D341Med (cell line): ENCODE measurements around the gene MBD3L3.
"Not testable (repeated sequence)": the region's sequence is repeated elsewhere in the genome, so short reads cannot be mapped to it uniquely, and the experiment has no call there.

Experiments
- DNase-seq: peaks from one replicate; pipeline ENCODE4 v3.0.0; 2012; ENCODE audit warnings: low spot score

Gene MBD3L3

GRCh38 chr19:7063339-7063738, 4.9 kb upstream of the MBD3L3 start:
- DNase-seq: no peak

GRCh38 chr19:7059977-7060376, 1.5 kb upstream of the MBD3L3 start:
- DNase-seq: not testable (repeated sequence)

- not testable (repeated sequence) for DNase-seq
Observed at GRCh38 chr19:7056371-7056770, 2.1 kb downstream of the MBD3L3 start.

- DNase-seq: not testable (repeated sequence)
Observed at GRCh38 chr19:7055679-7056078, 2.8 kb downstream of the MBD3L3 start.

- DNase-seq: not testable (repeated sequence)
Observed at GRCh38 chr19:7054635-7055368, 3.7 kb downstream of the MBD3L3 start.

- DNase-seq: not testable (repeated sequence)
Observed at GRCh38 chr19:7052896-7053295, 5.6 kb downstream of the MBD3L3 start.

GRCh38 chr19:7051421-7051820, 7.1 kb downstream of the MBD3L3 start:
- not testable (repeated sequence) for DNase-seq

- not testable (repeated sequence) for DNase-seq
Observed at GRCh38 chr19:7049021-7049420, 9.5 kb downstream of the MBD3L3 start, which contains the start of gene MBD3L2. Gene MBD3L2 (plus strand): TSS chr19:7049321. CDS start chr19:7049374, 53 bp downstream.

GRCh38 chr19:7041563-7041962, 16.9 kb downstream of the MBD3L3 start:
- not testable (repeated sequence) for DNase-seq

- not testable (repeated sequence) for DNase-seq
Observed at GRCh38 chr19:7040079-7040478, 18.4 kb downstream of the MBD3L3 start, which contains the start of gene MBD3L4. Gene MBD3L4 (minus strand): TSS chr19:7040179. CDS start chr19:7040144, 35 bp downstream.

- DNase-seq: not testable (repeated sequence)
Observed at GRCh38 chr19:7030278-7030677, 28.2 kb downstream of the MBD3L3 start, which contains the start of gene MBD3L5. Gene MBD3L5 (plus strand): TSS chr19:7030578. CDS start chr19:7030612, 34 bp downstream.

GRCh38 chr19:7028790-7029189, 29.7 kb downstream of the MBD3L3 start:
- not testable (repeated sequence) for DNase-seq

- DNase-seq: not testable (repeated sequence)
Observed at GRCh38 chr19:7021331-7021730, 37.1 kb downstream of the MBD3L3 start, which contains the start of gene MBD3L2B. Gene MBD3L2B (minus strand): TSS chr19:7021431. CDS start chr19:7021397, 34 bp downstream.

GRCh38 chr19:7018828-7019227, 39.6 kb downstream of the MBD3L3 start:
- DNase-seq: no peak

- DNase-seq: no peak
Observed at GRCh38 chr19:7013678-7014077, 44.8 kb downstream of the MBD3L3 start.

GRCh38 chr19:7010722-7011593, 47.5 kb downstream of the MBD3L3 start:
- DNase-seq: no peak

- DNase-seq: no peak
Observed at GRCh38 chr19:7007859-7008258, 50.6 kb downstream of the MBD3L3 start.
